Stimulated activated naive CD8-positive, alpha-beta T cell treated with anti-CD3 and anti-CD28 coated beads, Interleukin-15, amount 100 ng/mL, for 72 hours (primary cell): ENCODE data around the gene MBP.

Experiments used
- ATAC-seq: fragments of 150-1000 bp; cut with Tn5 transposase; 2 replicates; pipeline ENCODE4 v1.10.0; 2021; ENCODE audit warnings: mild to moderate bottlenecking, moderate library complexity
- DNase-seq, 2 donors: peaks; one replicate each; pipeline ENCODE4 v3.0.0; 2021 to 2022
- H3K27ac Mint-ChIP-seq, 2 donors: one replicate each; pipeline ENCODE4 v1.8.0; 2022; ENCODE audit warnings: mild to moderate bottlenecking in 2 of 2, mixed read lengths in 2 of 2, moderate library complexity in 2 of 2
- H3K27me3 Mint-ChIP-seq: one replicate; pipeline ENCODE4 v1.8.0; 2022; ENCODE audit warnings: mixed read lengths
- H3K4me1 Mint-ChIP-seq: one replicate; pipeline ENCODE4 v1.8.0; 2022; ENCODE audit warnings: mild to moderate bottlenecking, mixed read lengths
- H3K4me3 Mint-ChIP-seq, 2 donors: one replicate each; pipeline ENCODE4 v1.8.0; 2022; ENCODE audit warnings: mild to moderate bottlenecking in 2 of 2, mixed read lengths in 2 of 2, moderate library complexity in 1 of 2
- H3K9me3 Mint-ChIP-seq, 2 donors: one replicate each; pipeline ENCODE4 v1.8.0; 2022; ENCODE audit warnings: mixed read lengths in 2 of 2

MBP gene

DNA sequence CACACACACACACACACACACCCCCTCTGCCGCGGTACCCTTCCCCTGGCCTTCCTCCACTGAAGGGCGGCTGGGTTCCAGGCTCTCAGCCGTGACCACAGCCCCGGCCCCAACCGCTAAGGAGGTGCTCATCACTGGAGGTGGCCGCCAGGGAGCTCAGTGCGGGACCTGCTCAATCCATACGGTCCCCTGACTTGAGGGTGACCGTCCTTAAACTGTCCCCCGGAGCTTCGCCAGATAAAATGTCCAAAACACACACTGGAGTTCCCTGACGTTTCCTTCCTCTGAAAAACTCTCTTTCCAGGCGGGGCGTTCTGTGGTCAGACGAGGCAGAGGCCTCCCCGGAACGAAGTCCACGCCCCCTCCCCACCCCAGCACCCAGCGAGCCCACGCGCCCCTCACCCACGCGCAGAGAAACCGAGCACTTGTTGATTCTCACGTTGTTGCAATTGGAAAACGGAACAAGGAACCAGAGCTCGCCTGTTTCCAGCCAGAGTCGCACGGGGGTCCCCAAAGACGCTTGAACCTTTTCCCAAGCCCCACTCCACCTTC is 1.4 kb downstream of the MBP start:
- Mint-ChIP-seq H3K27me3 (no peaks in the 10 kb centered on the region), H3K9me3 (no peaks in the 10 kb centered on the region), H3K27ac (peak overlapping the region; percentile 97 to 98), H3K4me3 (peak overlapping the region; percentile 99 to 100), H3K4me1 (peaks cover 74% of the 10 kb centered on the region)
- DNase-seq (peak in 1 of 2 donors; percentile 59), ATAC-seq (peak; percentile 52)

DNA sequence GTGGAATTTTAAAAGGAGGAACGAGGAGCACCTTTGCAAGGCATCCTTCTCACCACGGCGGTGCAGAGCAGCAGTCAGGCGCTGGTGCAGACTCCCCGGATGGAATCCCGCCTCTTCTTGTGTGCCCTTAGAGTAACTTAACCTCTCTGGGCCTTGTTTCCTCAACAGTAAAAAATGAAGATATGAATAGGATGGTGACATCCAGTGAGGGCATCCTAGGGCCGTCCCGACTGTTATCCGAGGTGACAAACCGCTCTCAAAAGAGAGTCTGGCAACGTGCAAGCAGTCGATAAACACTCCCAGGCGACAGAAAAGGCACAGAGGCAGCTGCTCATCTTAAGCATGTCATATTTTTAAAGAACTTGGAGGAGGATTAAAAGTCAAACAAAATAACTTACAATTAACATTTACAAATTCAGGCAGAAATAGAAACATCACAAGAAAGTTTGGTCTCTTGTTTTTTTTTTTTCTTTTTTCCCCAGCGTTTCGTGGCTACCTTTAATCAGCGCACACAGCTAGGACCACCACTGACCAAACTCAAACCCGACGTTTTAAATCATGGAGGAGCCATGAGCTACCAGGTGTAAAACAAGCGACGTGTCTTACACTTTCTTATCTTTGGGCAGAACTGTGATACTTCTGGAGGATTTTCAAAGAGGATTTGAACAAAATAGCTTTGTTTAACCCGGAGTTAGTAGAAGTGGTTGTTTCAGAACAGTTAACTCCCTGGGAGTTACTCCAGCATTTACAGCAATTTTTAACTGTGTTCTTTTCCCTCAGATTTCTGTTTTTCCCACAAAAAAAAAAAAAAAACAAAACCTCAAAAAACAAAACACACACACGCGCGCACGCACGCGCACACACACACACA is 2.1 kb downstream of the MBP start:
- H3K27ac Mint-ChIP-seq = peak overlapping the region; percentile 97 to 98
- DNase-seq (no peak), ATAC-seq (no peak)
- H3K27me3 Mint-ChIP-seq = no peaks in the 10 kb centered on the region
- no peaks in the 10 kb centered on the region for H3K9me3 Mint-ChIP-seq
- H3K4me1 Mint-ChIP-seq = peaks cover 82% of the 10 kb centered on the region
- peak overlapping the region; percentile 99 to 100 for H3K4me3 Mint-ChIP-seq

GRCh38 chr18:77129150-77129551 is 3.4 kb downstream of the MBP start:
- peak overlapping the region; percentile 99 to 100 for H3K4me3 Mint-ChIP-seq
- H3K4me1 Mint-ChIP-seq = peaks cover 82% of the 10 kb centered on the region
- DNase-seq (no peak), ATAC-seq (no peak)
- peak overlapping the region in 1 of 2 donors; percentile 14 for H3K27ac Mint-ChIP-seq
- no peaks in the 10 kb centered on the region for H3K9me3 Mint-ChIP-seq
- H3K27me3 Mint-ChIP-seq = no peaks in the 10 kb centered on the region

DNA sequence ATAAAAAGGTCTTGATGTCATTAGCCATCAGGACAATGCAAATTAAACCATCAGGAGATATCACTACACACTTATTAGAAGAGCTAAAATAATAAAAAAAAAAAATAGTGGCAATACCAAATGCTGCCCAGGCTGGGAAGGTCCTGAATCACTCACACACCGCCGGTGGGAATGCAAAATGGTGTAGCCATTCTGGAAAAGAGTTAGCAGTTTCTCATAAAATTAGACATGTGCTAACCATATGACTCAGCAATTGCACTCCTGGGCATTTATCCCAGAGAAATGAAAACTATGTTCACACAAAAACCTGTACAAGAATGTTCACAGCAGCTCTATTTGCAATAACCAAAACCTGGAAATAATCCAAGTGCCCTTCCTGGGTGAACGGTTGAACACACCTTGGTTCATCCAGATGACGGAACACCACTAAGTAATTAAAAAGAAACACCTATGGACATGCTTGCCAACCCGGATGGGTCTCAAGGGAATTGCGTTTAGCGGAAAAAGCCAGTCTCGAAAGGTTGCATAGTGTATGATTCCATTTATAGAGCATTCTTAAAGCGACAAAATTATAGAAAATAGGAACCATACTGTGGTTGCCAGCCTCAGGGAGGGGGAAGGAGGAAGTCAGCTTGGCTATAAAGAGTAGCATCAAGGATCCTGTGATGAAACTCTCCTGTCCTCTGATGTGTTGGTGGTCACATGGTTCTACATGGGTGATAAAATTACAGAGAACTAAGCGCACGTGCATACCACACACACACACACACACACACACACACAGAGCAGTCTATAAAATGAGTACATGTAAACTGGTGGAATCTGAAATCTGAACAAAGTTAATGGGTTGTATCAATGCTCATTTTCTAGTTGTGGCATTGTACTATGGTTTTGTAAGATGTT is 4.6 kb downstream of the MBP start:
- ATAC-seq = peak; percentile 48
- Mint-ChIP-seq H3K27me3 (no peaks in the 10 kb centered on the region), H3K4me3 (peak overlapping the region; percentile 53 to 100)

GRCh38 chr18:77124452-77124922 is 8.1 kb downstream of the MBP start:
- ATAC-seq = peak; percentile 93
- Mint-ChIP-seq H3K4me1 (peaks cover 100% of the 10 kb centered on the region), H3K27ac (peak overlapping the region; percentile 79 to 83), H3K9me3 (no peaks in the 10 kb centered on the region), H3K27me3 (no peaks in the 10 kb centered on the region), H3K4me3 (peak overlapping the region; percentile 74 to 84)
- peak; percentile 57 to 67 for DNase-seq

More for the DNA sequence above, 4.6 kb downstream of the MBP start:
- no peaks in the 10 kb centered on the region for H3K9me3 Mint-ChIP-seq
- peak overlapping the region in 1 of 2 donors; percentile 59 for H3K27ac Mint-ChIP-seq
- DNase-seq = peak in 1 of 2 donors; percentile 34
- peaks cover 82% of the 10 kb centered on the region for H3K4me1 Mint-ChIP-seq

DNA sequence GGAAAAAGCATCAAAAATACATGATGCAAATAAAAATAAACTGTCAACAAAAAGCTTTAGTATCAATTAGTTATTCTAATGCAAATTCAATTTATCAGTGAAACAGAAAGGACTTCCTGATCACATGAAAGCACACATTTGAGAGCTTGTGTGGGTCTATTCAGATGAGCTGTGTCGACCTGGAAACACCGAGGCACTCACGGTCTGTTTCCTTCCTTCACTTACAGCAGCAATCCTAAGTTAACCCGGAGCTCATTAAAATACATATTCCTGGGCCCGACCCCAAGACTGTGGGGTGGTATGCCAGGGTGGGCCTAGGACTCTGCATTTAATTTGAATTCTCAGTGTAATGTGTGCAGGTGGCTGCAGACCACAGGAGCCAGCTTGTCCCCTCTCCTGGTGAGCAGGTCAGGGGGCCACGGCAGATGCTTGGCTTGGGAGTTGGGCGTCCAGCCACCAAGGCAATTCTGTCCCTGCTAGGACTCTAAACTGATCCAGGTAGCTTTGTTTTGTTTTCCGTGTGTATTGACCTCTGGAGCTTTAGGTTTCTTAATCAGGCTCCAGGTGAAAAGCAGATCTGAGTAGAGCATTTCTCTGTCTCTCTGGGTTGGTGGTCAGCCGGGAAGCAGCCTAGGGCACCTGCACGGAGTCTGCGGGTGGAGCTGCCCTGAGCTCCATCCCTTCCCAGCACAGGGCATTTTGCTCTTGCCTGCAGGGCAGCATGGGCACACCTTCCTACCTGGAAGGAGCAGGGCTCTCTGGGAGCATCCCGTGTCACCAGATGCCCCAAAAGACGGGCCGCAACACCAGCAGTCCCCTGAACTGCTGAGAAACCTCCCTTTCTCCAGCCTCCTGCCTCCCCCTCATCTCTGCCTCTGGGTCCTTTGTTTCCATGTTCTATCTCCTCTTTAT is 9.0 kb downstream of the MBP start:
- Mint-ChIP-seq H3K27ac (peak overlapping the region; percentile 83 to 87), H3K9me3 (no peaks in the 10 kb centered on the region), H3K27me3 (no peaks in the 10 kb centered on the region), H3K4me1 (peaks cover 100% of the 10 kb centered on the region), H3K4me3 (peak overlapping the region; percentile 74 to 84)
- no peak for DNase-seq
- no peak for ATAC-seq

DNA sequence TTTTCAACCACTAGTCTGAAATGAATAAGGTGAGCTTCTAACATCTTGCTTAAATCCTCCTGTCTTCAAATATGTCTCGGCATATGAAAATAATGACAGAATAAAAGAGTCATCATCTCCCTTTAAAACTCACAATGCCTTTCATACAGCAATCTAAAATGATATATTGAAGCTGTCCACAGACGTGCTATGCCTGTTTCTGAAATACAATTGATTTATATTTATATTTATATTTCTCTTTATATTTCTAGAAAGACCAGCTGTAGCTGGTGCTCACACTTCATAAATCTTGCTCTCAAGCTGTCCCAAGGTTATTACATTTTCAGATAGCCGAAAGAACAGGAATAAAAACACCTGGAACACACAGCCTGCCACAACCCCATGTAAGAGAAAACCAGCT is 11.1 kb downstream of the MBP start:
- Mint-ChIP-seq H3K4me3 (no peak overlapping the region), H3K9me3 (no peaks in the 10 kb centered on the region), H3K4me1 (peaks cover 93% of the 10 kb centered on the region), H3K27me3 (no peaks in the 10 kb centered on the region), H3K27ac (no peak overlapping the region)
- DNase-seq (no peak), ATAC-seq (no peak)

DNA sequence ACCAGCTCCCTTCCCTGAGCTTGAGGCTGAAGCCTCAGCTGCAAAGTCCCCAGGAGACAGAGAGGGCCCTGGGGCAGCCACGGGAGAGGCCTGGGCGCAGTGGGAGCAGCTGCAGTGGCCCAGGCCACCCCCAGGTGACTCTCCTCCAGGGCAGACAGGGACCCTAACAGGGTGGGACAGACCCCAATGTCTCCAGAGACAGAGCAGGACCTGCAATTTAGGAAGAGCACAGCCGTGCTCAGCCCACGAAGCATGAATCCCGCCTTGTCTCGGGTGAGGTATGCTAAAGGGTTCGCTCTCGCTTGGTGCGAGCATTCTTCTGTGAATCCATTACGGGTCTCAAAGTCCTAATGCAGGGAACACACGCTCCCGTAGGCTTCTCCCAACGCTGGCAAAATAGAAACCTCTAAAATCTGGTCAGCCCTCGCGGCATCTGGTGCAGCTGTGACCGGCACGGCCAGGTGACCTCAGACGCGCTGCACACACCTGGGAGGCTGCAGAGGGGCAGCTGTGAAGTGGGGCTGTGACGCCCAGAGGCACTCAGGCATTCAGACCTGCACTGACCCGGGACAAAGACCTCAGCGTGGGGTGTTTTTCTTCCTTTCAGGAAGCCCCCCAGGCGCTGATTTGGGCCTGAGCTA is 12.6 kb downstream of the MBP start:
- Mint-ChIP-seq H3K4me3 (no peak overlapping the region), H3K9me3 (no peaks in the 10 kb centered on the region), H3K27ac (peak overlapping the region in 1 of 2 donors; percentile 59), H3K27me3 (no peaks in the 10 kb centered on the region), H3K4me1 (peaks cover 93% of the 10 kb centered on the region)
- DNase-seq = no peak
- ATAC-seq = no peak

- DNase-seq (no peak), ATAC-seq (no peak)
- Mint-ChIP-seq H3K4me1 (peaks cover 93% of the 10 kb centered on the region), H3K4me3 (no peak overlapping the region), H3K27me3 (no peaks in the 10 kb centered on the region), H3K27ac (peak overlapping the region; percentile 11 to 59), H3K9me3 (no peaks in the 10 kb centered on the region)
Measured at GRCh38 chr18:77119101-77119850, 13.3 kb downstream of the MBP start.

- Mint-ChIP-seq H3K27ac (no peak overlapping the region), H3K27me3 (no peaks in the 10 kb centered on the region), H3K4me3 (no peak overlapping the region), H3K4me1 (peaks cover 93% of the 10 kb centered on the region), H3K9me3 (no peaks in the 10 kb centered on the region)
- peak; percentile 36 for ATAC-seq
- DNase-seq = no peak
Measured at GRCh38 chr18:77118256-77119090, 14.1 kb downstream of the MBP start.

GRCh38 chr18:77116201-77117080 is 16.1 kb downstream of the MBP start:
- DNase-seq = no peak
- Mint-ChIP-seq H3K9me3 (no peaks in the 10 kb centered on the region), H3K4me3 (no peak overlapping the region), H3K27ac (no peak overlapping the region), H3K4me1 (peaks cover 93% of the 10 kb centered on the region), H3K27me3 (no peaks in the 10 kb centered on the region)
- ATAC-seq = no peak

GRCh38 chr18:77115192-77115953 is 17.2 kb downstream of the MBP start:
- H3K4me1 Mint-ChIP-seq = peaks cover 93% of the 10 kb centered on the region
- H3K4me3 Mint-ChIP-seq = peak overlapping the region; percentile 15 to 42
- DNase-seq (no peak), ATAC-seq (no peak)
- peak overlapping the region in 1 of 2 donors; percentile 7 for H3K27ac Mint-ChIP-seq
- no peaks in the 10 kb centered on the region for H3K27me3 Mint-ChIP-seq
- H3K9me3 Mint-ChIP-seq = no peaks in the 10 kb centered on the region
